ENCODE results near the gene GYS1.
A peak's percentile ranks its signal among the peaks of the same experiment; 100 is the strongest.
"Not testable (repeated sequence)": the region's sequence is repeated elsewhere in the genome, so short reads cannot be mapped to it uniquely, and the experiment has no call there.

The GYS1 gene

DNA sequence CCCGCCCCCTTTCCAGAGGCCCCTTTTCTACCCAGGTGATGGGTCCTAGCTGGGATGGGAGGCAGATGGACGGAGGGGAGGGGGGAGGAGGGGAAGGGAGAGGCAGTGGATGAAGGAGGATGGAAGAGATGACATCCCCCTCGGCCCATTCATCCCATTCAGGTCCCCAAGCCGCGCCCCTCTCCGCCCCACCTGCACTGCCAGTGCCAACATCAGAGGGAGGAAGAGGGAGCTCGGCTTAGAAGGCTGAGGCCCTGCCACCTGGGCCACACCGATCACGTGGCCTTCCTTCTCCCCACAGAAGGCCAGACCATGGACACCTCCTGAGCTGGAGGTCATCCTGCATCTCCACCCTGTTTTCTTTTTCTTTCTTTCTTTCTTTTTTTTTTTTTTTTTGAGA is 35.6 kb upstream of the GYS1 start:
- H3K36me3 ChIP-seq (ENCODE audit: control insufficient read depth, insufficient read depth, low read length); H3K9me3 ChIP-seq (ENCODE audit: control insufficient read depth, low read length); H3K4me1 ChIP-seq (ENCODE audit: control insufficient read depth, insufficient read depth, low read length, poor library complexity, severe bottlenecking); H3K4me3 ChIP-seq (ENCODE audit: extremely low read depth, insufficient read depth, low read length, poor library complexity, severe bottlenecking); H3K27ac ChIP-seq (ENCODE audit: low read depth, low read length, severe bottlenecking): not testable (repeated sequence)
- 100% methylated on average over 1 of the region's 9 CpGs; no CpG with 5 or more reads in 1 of the 2 experiments for WGBS, 2 experiments (ENCODE audit: insufficient coverage in 2 of 2)

DNA sequence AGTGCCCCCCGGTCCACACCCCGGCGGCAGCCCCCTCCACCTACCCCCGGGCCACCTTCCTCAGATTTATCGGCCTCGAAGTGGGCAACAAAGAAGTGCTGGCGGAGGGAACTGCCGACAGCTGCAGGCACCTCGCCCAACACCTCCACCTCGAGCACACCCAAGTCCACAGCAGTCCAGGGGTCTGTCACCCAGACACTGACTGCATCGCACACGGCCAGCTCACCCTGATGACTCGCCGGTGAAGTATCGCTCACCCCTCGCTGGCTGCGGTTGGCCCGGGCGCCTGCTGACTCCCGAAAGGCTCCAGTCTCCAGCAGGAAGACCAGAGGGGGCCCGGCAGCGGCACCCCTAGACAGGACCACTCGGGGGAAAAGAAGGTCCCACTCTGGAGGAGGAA is 32.5 kb upstream of the GYS1 start:
- H3K4me3 ChIP-seq (ENCODE audit: extremely low read depth, insufficient read depth, low read length, poor library complexity, severe bottlenecking); H3K9me3 ChIP-seq (ENCODE audit: control insufficient read depth, low read length); H3K27ac ChIP-seq (ENCODE audit: low read depth, low read length, severe bottlenecking); H3K4me1 ChIP-seq (ENCODE audit: control insufficient read depth, insufficient read depth, low read length, poor library complexity, severe bottlenecking); H3K36me3 ChIP-seq (ENCODE audit: control insufficient read depth, insufficient read depth, low read length): not testable (repeated sequence)
- WGBS, 2 experiments (ENCODE audit: insufficient coverage in 2 of 2) = 83 to 90% methylated on average over 7 to 16 of the region's 23 CpGs

DNA sequence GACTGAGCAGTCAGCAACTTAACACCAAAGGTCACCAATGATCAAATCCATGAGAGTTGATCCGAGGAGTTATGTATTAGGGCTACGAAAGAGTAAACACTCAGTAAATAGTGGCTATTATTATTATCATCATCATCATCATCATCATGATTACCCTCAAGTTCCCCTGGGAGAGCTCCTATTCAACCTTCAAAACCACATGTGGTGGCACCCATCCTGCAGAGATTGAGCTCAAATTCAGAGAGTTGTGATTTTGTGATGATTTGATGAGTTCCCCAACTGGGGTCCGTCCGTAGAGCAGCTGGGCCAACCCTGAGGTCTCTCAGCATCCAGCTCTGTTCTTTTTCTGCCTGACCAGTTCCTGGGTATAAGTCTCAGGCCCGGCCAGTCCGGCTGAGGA is 32.0 kb upstream of the GYS1 start:
- H3K36me3 ChIP-seq (ENCODE audit: control insufficient read depth, insufficient read depth, low read length); H3K9me3 ChIP-seq (ENCODE audit: control insufficient read depth, low read length); H3K4me3 ChIP-seq (ENCODE audit: extremely low read depth, insufficient read depth, low read length, poor library complexity, severe bottlenecking); H3K4me1 ChIP-seq (ENCODE audit: control insufficient read depth, insufficient read depth, low read length, poor library complexity, severe bottlenecking); H3K27ac ChIP-seq (ENCODE audit: low read depth, low read length, severe bottlenecking): not testable (repeated sequence)
- WGBS, 2 experiments (ENCODE audit: insufficient coverage in 2 of 2) = no CpG with 5 or more reads among the region's 6 CpGs

DNA sequence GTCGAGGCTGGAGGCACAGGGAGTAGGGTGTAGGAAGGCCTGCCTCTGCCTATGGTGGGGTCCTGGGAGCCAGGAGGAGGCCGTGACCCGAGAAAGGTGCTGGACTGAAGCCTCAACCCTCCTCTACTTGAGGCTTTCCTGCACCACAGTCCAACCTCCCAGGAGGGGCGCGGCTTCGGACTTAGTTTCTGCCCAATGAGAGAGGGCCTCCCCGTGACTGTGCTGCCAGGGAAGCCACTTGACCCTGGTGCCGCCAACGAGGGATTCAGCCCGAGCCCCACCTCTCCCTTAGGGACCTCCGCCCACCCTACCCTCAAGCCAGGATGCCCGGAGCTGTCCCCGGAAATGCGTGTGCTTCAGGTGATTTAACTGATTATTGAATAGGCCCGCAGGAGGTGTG is 31.1 kb upstream of the GYS1 start, which contains the start of gene CGB3:
TSS of gene CGB3 (minus strand) at position 101 of the 400 bp plus-strand sequence. CDS start 362 bp downstream, outside the sequence.
- H3K27ac ChIP-seq (ENCODE audit: low read depth, low read length, severe bottlenecking); H3K4me1 ChIP-seq (ENCODE audit: control insufficient read depth, insufficient read depth, low read length, poor library complexity, severe bottlenecking); H3K36me3 ChIP-seq (ENCODE audit: control insufficient read depth, insufficient read depth, low read length); H3K9me3 ChIP-seq (ENCODE audit: control insufficient read depth, low read length); H3K4me3 ChIP-seq (ENCODE audit: extremely low read depth, insufficient read depth, low read length, poor library complexity, severe bottlenecking): not testable (repeated sequence)
- 78% methylated on average over 7 of the region's 15 CpGs; no CpG with 5 or more reads in 1 of the 2 experiments for WGBS, 2 experiments (ENCODE audit: insufficient coverage in 2 of 2)

DNA sequence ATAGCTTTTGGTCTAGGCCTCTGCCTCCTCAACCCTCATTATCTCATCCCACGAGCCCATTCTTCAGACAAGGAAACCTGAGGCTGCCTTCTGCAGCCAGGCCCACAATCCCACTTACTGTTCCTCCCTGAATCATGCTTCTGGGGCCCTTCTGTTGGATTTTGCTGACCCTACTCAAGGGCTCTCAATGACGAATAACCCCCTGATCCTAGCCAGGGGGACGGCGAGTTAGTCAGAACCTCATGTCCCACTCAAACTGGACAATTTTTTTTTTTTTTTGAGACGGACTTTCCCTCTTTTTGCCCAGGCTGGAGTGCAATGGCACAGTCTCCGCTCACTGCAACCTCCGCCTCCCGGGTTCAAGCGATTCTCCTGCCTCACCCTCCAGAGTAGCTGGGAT is 29.0 kb upstream of the GYS1 start:
- Histone ChIP-seq H3K27ac (ENCODE audit: low read depth, low read length, severe bottlenecking) (no peak overlapping the region), H3K4me1 (ENCODE audit: control insufficient read depth, insufficient read depth, low read length, poor library complexity, severe bottlenecking) (peaks cover 5% of the 10 kb centered on the region), H3K4me3 (ENCODE audit: extremely low read depth, insufficient read depth, low read length, poor library complexity, severe bottlenecking) (no peak overlapping the region), H3K9me3 (ENCODE audit: control insufficient read depth, low read length) (no peaks in the 10 kb centered on the region), H3K36me3 (ENCODE audit: control insufficient read depth, insufficient read depth, low read length) (no peaks in the 10 kb centered on the region)
- 86 to 90% methylated on average over 6 to 9 of the region's 9 CpGs for WGBS, 2 experiments (ENCODE audit: insufficient coverage in 2 of 2)

DNA sequence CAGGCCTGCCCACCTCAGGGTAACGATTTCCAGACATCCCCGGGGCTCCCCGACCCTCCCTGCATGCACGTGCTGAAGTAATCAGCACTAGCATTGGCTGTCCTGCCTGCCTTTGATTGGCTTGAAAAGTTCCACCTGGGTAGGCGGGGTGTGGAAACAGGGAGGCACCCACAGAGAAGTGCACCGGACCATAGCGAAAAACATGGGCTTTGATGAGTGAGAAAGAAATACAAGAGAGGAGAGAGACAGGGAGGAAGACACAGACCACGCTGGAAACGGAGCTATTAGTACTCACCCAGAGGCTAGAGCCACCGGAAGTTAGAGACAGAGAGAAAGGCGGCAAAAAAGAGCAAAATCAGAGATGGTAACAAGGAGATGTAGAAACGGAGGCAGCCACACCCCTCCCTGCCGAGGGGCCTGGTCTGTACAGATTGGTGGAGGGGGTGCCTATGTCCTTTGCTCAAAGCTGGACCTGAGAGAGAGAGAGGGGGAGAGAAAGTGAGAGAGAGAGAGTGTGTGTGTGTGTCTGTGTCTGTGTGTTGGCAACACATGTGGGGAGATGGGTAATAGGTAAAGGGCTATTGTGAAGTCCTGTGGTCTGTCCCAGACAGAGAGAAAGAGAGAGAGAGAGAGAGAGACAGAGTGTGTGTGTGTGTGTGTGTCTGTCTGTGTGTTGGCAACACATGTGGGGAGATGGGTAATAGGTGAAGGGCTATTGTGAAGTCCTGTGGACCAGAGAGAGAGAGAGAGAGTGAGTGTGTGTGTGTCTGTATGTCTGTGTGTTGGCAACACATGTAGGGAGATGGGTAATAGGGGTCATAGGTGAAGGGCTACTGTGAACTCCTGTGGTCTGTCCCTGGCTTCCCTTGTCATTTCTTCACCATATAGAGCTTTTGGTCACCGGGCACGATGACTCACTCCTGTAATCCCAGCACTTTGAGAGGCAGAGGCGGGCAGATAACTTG is 28.1 kb upstream of the GYS1 start:
- Histone ChIP-seq H3K36me3 (ENCODE audit: control insufficient read depth, insufficient read depth, low read length) (no peaks in the 10 kb centered on the region), H3K27ac (ENCODE audit: low read depth, low read length, severe bottlenecking) (no peak overlapping the region), H3K9me3 (ENCODE audit: control insufficient read depth, low read length) (no peaks in the 10 kb centered on the region), H3K4me1 (ENCODE audit: control insufficient read depth, insufficient read depth, low read length, poor library complexity, severe bottlenecking) (peaks cover 5% of the 10 kb centered on the region), H3K4me3 (ENCODE audit: extremely low read depth, insufficient read depth, low read length, poor library complexity, severe bottlenecking) (no peak overlapping the region)
- WGBS, 2 experiments (ENCODE audit: insufficient coverage in 2 of 2) = 66 to 75% methylated on average over 13 to 15 of the region's 16 CpGs

DNA sequence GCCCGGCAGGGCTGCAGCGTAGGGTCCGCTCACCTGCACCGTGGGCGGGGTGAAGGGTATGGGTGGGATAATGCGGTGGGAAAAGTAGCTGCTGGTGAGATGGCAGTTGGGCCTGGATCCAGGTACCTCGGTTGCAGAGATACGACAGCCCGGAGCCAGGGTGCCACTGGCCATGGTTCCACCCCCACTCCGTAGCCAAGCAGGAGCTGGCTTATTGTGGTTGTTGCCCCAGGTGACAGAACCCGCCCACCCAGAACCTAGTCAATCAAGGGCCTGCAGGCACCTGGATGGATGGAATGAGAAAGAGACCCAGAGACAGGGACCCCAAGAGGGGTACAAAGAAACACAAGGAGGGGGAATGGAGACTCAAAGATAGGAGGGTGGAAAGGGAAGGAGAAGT is 27.2 kb upstream of the GYS1 start:
- peaks cover 6% of the 10 kb centered on the region for H3K36me3 ChIP-seq (ENCODE audit: control insufficient read depth, insufficient read depth, low read length)
- peaks cover 5% of the 10 kb centered on the region for H3K4me1 ChIP-seq (ENCODE audit: control insufficient read depth, insufficient read depth, low read length, poor library complexity, severe bottlenecking)
- H3K27ac ChIP-seq (ENCODE audit: low read depth, low read length, severe bottlenecking) = no peak overlapping the region
- H3K4me3 ChIP-seq (ENCODE audit: extremely low read depth, insufficient read depth, low read length, poor library complexity, severe bottlenecking) = no peak overlapping the region
- H3K9me3 ChIP-seq (ENCODE audit: control insufficient read depth, low read length) = no peaks in the 10 kb centered on the region
- WGBS, 2 experiments (ENCODE audit: insufficient coverage in 2 of 2) = 88 to 93% methylated on average over 8 to 10 of the region's 11 CpGs

DNA sequence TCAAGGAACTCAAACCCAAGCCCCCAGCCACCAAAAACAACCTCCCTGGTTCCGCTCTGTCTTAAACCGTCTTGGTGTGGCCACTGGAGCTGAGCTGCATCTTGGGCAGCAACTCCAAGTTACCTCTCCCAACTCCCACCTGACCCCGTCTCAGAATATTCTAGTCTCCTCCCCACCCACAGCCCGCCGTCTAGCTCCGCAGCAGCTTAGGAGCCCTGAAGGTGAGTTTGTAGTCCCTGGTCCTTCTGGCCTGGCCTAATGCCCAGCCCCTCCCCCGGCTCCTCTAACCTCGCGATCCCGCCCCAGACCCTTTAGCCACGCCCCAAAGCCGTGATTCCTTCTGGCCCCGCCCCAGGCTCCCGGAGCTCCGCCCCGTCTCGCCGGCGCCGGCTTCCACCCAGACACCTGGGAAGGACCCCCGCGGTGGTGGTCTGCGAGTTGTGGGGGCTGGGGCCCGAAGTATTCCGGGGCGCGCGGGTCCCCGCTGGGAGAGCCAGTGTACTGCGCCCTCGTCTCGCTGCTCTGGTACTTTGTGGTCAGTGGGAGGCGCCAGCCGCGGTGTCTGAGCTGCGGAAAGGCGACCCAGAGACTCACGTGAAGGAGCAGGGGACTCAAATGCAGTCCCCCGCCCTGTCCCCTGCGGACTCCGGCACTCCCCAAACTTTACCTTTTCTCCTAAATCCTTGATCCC is 26.3 kb upstream of the GYS1 start:
- Histone ChIP-seq H3K4me3 (ENCODE audit: extremely low read depth, insufficient read depth, low read length, poor library complexity, severe bottlenecking) (no peak overlapping the region), H3K36me3 (ENCODE audit: control insufficient read depth, insufficient read depth, low read length) (peaks cover 15% of the 10 kb centered on the region), H3K4me1 (ENCODE audit: control insufficient read depth, insufficient read depth, low read length, poor library complexity, severe bottlenecking) (peaks cover 5% of the 10 kb centered on the region), H3K27ac (ENCODE audit: low read depth, low read length, severe bottlenecking) (no peak overlapping the region), H3K9me3 (ENCODE audit: control insufficient read depth, low read length) (no peaks in the 10 kb centered on the region)
- WGBS, 2 experiments (ENCODE audit: insufficient coverage in 2 of 2) = 77 to 78% methylated on average over 38 of the region's 41 CpGs

DNA sequence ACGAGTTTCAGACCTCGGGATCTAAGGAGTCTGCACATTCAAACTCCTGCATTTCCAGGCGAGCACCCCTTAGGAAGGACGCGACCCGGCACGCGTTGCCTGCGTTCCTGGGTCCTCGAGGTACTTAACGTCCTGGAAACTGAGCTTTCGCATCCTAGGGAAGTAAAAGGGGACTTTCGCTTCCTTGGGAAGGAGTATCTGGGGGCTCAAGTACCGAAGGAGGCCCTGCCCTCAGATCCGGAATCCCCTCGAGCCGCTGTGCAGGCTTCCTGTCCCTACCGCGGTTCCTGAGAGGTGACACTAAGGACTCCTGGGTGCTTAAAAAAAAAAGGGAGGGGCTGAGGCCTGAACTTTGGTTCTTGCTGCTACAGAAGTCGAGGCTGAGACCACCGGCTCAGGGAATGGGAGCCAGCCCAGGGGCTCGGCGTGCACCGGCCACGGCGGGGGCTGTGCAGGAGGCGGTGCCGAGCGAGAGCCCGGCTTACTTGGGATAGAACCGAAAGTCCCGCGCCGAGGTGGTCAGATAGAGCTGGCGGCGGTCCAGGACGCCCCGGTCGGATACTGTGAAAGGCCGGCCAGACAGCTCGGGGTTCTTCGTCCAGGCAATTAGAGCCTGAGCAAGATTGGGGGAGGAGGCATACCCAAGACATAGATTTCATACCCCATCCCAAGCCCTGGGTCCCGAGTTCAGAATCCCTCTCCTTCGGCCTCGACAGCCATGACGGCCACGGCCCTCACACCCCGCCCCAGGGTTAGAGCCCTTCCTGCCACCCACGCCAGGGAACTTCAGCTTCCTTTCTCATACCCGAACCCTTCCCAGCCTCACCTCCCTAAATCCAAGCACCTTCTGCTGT is 25.5 kb upstream of the GYS1 start:
- WGBS, 2 experiments (ENCODE audit: insufficient coverage in 2 of 2) = 53 to 62% methylated on average over 29 to 32 of the region's 50 CpGs
- peaks cover 21% of the 10 kb centered on the region for H3K36me3 ChIP-seq (ENCODE audit: control insufficient read depth, insufficient read depth, low read length)
- peak overlapping the region; percentile 26 for H3K4me3 ChIP-seq (ENCODE audit: extremely low read depth, insufficient read depth, low read length, poor library complexity, severe bottlenecking)
- not testable (repeated sequence) for H3K27ac ChIP-seq (ENCODE audit: low read depth, low read length, severe bottlenecking); H3K9me3 ChIP-seq (ENCODE audit: control insufficient read depth, low read length); H3K4me1 ChIP-seq (ENCODE audit: control insufficient read depth, insufficient read depth, low read length, poor library complexity, severe bottlenecking)

DNA sequence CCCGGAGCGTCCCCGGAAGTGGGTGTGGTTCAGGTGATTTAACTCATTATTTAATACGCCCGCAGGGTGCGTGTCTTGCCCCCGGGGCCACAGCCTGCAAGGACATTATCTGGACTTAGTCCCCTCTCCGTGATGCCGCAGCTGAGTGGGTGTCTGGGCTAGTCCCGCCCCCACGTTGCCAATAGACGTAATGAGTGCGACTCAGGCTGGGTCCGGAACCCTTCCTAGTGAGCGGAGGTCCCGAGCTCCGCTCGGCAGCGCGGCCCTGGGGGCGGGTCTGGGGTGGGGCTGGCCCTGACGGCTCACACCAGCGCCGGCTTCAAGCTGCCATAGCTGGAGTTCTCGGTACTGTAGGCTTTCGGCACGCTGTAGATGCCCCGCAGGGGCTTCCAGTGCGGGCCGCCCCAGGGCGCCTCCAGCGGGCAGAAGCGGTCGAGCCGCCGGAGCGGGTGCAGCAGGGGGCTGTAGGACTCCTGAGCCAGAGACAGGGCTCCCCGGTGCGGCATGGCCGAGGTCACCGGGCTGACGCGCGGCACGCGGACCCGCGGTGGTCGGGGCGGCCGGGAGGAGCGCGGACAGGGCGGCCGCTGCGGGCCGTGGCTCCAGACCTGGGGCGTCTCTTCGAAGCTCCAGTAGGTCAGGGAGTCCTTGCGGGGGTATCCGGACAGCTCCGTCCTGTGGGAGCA is 24.7 kb upstream of the GYS1 start:
- Histone ChIP-seq H3K9me3 (ENCODE audit: control insufficient read depth, low read length) (no peaks in the 10 kb centered on the region), H3K4me3 (ENCODE audit: extremely low read depth, insufficient read depth, low read length, poor library complexity, severe bottlenecking) (peak overlapping the region; percentile 26), H3K36me3 (ENCODE audit: control insufficient read depth, insufficient read depth, low read length) (peaks cover 25% of the 10 kb centered on the region), H3K27ac (ENCODE audit: low read depth, low read length, severe bottlenecking) (no peak overlapping the region), H3K4me1 (ENCODE audit: control insufficient read depth, insufficient read depth, low read length, poor library complexity, severe bottlenecking) (peaks cover 5% of the 10 kb centered on the region)
- 5 to 9% methylated on average over 49 to 59 of the region's 62 CpGs for WGBS, 2 experiments (ENCODE audit: insufficient coverage in 2 of 2)

Data from mesodermal cell (in vitro differentiated cells).